Embryonic facial prominence (tissue), 1 donor: ENCODE measurements around the gene WIZ.

Source experiments
- DNase-seq: peaks from one replicate; pipeline ENCODE4 v3.0.0-alpha.2; 2016; ENCODE audit errors: extremely low spot score

Gene WIZ

DNA sequence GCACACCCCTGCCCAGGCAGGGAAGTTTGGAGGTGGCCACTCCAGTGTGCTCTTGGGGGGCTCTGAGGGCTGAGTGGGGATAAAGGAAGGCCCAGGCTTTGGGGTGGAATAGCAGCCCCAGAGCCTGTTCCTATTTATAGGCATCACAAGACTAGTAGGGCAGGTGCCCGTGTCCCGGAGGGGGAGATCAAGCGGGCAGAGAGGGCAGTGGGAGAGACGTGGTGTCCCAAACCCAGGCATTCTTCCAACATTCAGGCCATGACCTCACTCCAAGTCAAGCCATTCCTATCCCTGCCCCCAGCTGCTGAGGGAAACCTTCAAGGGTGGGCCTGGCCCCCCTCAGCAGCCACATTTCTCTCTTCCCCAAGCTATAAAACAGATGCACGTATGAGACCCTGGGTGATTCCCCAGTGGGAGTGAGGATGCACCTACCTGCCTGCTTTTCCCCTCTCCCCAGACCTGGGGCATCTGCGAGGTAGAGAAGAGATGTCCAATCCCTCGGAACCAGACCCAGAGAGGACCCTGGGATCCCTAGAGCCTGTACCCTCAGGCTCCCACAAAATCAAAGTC is 3.9 kb downstream of the WIZ start:
- no peak for DNase-seq

- no peak for DNase-seq
Observed at GRCh38 chr19:15445227-15445605, 4.5 kb downstream of the WIZ start.

- no peak for DNase-seq
Observed at GRCh38 chr19:15444505-15445226, 5.1 kb downstream of the WIZ start.

- DNase-seq: no peak
Observed at GRCh38 chr19:15443838-15444237, 5.9 kb downstream of the WIZ start.

GRCh38 chr19:15443325-15443724 is 6.4 kb downstream of the WIZ start:
- no peak for DNase-seq

DNA sequence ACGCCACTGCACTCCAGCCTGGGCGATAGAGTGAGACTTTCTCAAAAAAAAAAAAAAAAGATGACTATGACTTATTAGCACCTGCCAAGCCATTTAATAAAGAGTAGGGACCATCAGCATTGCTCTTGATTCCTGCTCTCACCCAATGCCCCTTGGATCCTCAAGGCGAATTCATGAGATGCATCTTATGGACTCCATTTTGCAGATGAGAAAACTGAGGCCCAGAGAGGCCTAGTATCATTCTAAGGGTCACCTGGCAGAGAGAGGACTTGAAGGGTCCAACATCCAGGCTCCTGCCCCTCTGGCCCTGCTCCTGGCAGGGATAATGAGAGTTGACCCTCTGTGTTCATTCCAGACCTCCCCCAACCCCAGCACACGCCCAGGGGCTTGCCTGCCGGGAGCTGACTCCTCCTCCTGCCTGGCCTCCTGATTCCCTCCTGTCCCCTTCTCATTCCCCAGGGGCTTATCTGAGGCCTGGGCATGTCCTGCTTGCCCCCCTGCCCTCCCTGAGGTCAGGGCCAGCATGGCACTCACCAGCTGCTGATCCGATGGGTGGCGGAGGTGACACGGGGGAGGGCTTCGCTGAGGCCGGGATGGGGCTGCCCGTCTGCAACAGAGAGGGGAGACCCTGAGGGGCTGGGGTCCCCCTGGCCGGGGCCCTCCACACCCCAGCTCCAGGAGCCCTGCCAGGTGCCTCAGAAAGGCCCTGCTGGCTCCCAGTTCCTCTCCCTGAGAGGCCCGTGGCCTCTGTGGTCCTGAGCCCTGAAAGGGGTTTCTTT is 7.4 kb downstream of the WIZ start:
- DNase-seq: no peak

- no peak for DNase-seq
Observed at GRCh38 chr19:15441317-15441716, 8.4 kb downstream of the WIZ start.

DNA sequence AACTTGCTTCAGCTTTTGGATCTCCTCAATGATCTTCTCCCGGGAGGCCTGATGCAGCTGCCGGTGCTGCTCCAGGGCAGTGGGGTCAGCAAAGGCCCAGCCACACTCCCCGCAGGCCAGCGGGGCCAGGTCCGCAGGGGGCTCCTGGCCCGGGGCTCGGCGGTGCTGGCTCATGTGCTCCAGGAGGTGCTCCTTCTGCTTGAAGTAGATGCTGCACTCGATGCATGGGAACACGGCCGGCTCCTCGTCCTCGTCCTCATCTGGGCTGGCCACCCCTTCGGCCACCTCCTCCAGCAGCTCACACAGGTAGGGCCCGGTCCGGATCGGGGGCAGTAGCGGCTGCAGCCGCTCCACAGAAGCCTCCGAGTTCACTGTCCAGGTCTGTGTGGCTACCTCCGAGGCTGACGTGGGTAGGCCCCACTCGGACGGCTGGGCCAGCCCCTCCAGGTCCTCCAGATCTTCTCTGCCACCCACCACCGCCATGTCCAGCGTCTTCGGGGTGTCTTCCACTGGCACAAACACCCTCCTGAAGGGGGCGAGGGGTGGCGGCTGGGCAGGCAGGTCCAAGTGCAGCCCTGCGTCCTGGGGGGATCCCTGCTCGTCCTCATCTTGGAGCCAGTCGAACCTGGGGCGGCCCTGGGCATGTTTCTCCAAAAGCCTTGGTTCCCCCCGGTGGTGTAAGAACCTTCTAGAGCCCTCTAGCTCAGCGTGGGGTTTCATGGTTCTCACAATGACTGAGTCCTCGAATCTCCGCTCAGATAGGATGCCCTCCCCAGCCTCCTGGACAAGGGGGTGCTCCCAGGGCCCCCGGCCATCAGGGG is 9.7 kb downstream of the WIZ start:
- DNase-seq: no peak

- DNase-seq: no peak
Observed at GRCh38 chr19:15439078-15439799, 10.5 kb downstream of the WIZ start.

GRCh38 chr19:15438577-15438976 is 11.2 kb downstream of the WIZ start:
- no peak for DNase-seq

GRCh38 chr19:15438124-15438496 is 11.6 kb downstream of the WIZ start:
- no peak for DNase-seq

GRCh38 chr19:15437355-15438123 is 12.2 kb downstream of the WIZ start:
- DNase-seq: no peak

GRCh38 chr19:15436826-15437110 is 13.0 kb downstream of the WIZ start:
- DNase-seq: no peak

- no peak for DNase-seq
Observed at GRCh38 chr19:15436012-15436825, 13.5 kb downstream of the WIZ start.

- DNase-seq: no peak
Observed at GRCh38 chr19:15433519-15434069, 16.2 kb downstream of the WIZ start.

DNA sequence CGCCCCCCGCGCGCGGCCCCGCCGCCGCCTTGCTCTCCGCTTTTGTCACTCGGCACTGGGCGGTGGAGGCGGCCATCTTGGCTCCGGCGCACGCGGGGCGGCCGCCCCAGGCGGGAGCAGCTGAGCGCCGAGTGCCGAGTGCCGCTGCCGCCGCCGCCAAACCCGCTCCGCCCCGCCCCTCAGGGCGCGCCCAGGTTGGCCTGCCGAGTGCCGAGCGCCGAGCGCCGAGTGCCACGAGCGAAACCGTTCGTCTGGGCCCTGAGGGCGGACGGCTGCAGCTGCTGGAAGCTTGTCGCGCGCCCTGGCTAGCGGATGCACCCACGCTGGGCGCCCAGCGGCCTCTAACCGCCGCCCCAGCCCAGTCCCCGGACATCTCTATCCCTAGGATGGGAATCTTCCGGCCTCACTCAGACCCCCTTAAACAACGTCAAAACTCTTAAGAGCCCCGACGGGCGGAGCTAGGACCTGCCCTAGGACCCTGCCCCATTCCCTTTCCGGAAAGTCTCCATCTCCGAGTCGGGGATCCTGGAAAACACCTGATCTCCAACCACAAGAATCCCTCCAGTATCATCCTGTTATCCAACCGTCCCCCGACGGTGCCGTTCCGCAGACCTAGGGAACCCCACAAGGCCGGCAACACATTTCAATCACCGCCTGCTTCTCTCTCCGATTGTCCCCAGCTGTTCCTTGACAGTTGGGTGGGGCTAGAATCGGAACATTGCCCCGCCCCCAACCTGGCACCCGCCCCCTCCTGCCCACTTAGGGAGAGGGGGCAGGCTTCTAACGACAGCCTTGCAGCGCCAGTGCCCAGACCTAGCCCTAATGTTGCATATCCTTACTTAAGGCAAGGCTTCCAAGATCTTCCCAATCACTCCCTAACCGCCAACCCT is 16.9 kb downstream of the WIZ start:
- DNase-seq: peak; percentile 86

DNA sequence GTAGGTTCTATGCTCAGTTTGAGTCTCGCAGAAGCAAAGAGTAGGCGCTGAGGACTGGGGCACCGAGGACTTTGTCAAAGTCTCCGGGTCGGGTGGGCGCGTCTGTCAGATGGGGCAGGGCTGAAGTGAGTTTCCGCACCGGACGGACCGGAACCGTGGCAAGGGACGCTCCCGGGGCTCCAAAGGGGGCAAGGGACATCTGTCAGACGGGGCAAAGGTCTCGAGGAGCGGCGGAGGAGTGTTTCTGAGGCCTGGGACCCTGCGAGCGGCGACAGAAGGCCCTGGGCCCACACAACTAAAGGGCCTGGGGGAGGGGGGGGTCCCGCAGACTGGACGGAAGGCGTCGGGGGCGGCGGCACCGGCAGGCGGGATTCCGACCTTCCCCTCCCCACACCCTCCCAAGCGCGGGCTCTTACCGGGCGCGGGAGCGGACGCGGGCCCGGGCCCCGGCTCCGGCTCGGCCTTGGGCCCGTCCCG is 17.7 kb downstream of the WIZ start:
- peak; percentile 3 for DNase-seq

DNA sequence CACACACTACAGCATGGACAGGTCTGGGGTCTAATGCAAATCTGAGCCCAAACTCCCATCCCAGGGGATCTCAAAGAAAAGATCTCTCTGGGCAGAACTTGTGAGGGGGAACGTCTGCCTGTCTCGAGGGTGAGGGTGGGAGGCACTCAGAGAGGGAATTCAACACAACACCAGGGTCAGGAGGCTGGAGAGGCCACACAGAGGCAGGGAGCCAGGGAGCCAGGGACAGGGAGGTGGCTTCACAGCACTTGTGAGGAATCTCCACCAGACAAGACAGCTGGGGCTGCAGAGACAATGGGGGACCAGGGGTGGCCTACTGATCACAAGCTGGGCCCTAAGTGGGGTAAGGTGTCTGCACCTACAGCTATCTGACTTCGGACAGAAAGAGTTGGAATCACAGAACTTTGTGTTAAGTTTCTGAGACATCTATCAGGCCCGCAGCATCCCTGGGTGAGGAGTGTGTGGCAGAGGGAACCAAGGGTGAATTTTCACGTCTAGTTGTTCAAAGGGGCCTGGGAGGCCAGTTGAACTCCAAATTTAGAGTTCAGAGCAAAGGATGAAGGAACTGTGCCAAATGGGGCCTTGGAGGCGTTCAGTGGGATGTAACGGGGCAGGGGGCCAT is 18.2 kb downstream of the WIZ start:
- DNase-seq: peak; percentile 3
